Naive thymus-derived CD8-positive, alpha-beta T cell (primary cell): ENCODE measurements around the gene NUDT16L1. TPM values are rescaled to one million over a fixed set of nuclear protein-coding genes. Genes with fewer than 3 reads are reported as not detected.

ENCODE experiments used
- ATAC-seq, 2 donors: fragments of 150-1000 bp; cut with Tn5 transposase in 1 of 2; sonication (Bioruptor Pico), chemical (Tn5 transposase) in 1 of 2; 1 replicate in 1 of 2; 2 replicates in 1 of 2; pipeline ENCODE4 v1.10.0; 2021; ENCODE audit warnings: mild to moderate bottlenecking in 2 of 2, moderate library complexity in 2 of 2
- POLR2A ChIA-PET: fragments of 350-600 bp; sonication (Branson Sonifier 250); formaldehyde crosslinking; loops from one replicate; lab custom pipeline; 2021; ENCODE audit warnings: antibody characterized with exemption; lab: Charles Lee
- DNase-seq, 10 donors: peaks; one replicate each; pipeline versions ENCODE4 v3.0.0 to v3.0.0-alpha.2; 2020 to 2022
- H3K27ac Mint-ChIP-seq, 10 donors: one replicate each; pipeline ENCODE4 v1.8.0; 2020 to 2022; ENCODE audit warnings: mild to moderate bottlenecking in 10 of 10, mixed read lengths in 10 of 10, moderate library complexity in 4 of 10, inconsistent platforms in 1 of 10
- H3K27me3 Mint-ChIP-seq, 5 donors: one replicate each; pipeline ENCODE4 v1.8.0; 2021 to 2022; ENCODE audit warnings: mixed read lengths in 5 of 5
- H3K36me3 Mint-ChIP-seq, 3 donors: one replicate each; pipeline ENCODE4 v1.8.0; 2020 to 2022; ENCODE audit warnings: mixed read lengths in 3 of 3, mild to moderate bottlenecking in 2 of 3, inconsistent platforms in 1 of 3
- H3K4me1 Mint-ChIP-seq, 4 donors: one replicate each; pipeline ENCODE4 v1.8.0; 2021 to 2022; ENCODE audit warnings: mixed read lengths in 4 of 4
- H3K4me3 Mint-ChIP-seq, 10 donors: one replicate each; pipeline ENCODE4 v1.8.0; 2020 to 2022; ENCODE audit warnings: mild to moderate bottlenecking in 10 of 10, mixed read lengths in 10 of 10, moderate library complexity in 6 of 10, inconsistent platforms in 1 of 10
- H3K9me3 Mint-ChIP-seq, 9 donors: one replicate each; pipeline ENCODE4 v1.8.0; 2020 to 2022; ENCODE audit warnings: mixed read lengths in 9 of 9, mild to moderate bottlenecking in 3 of 9, inconsistent platforms in 1 of 9, moderate library complexity in 1 of 9
- polyA plus RNA-seq, 3 donors: library from polyadenylated mRNA; unstranded; fragments of 300-500 nt; fragmentation: Illumina TruSeq; gene quantifications; one replicate each; pipeline ENCODE4 v1.2.3, GENCODE V29; 2021
- total RNA-seq, 8 experiments: library from RNA in 2 of 8; stranded (reverse) in 2 of 8; gene quantifications; one replicate each; pipeline ENCODE4 v1.2.3 and lab custom pipeline; 2021 to 2026

Gene NUDT16L1
- total and polyA plus RNA-seq, 5 experiments from 2014 or later, result 56.7 to 131 (median 90.0) TPM

DNA sequence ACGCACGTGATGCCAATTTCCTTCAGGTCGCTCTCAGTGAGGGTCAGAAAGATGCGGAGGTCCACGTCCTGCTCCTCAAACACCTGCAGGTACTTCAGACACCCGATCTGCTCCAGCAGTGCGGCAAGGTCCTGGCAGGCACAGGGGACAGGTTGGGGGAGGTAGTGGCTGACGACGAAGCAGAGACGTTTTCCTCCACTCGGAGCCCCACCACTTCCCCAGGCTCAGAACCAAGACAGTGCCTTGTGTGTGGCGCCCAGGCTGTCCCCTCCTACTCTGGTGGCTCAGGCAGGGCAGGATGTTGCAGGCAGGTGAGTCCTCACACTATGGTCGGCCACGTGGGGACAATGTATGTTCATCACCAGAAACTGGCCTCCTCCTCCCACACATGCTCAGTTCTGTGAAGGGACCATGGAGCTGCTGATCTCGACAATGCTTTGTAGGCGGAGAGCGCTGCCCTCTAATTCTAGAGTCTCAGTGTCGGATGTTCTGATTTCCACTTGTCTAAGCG lies 5.7 kb downstream of the NUDT16L1 start:
- peak overlapping the region in 3 of 10 donors; percentile 49 to 62 (median 51) for H3K27ac Mint-ChIP-seq
- no peak overlapping the region for H3K4me3 Mint-ChIP-seq
- ATAC-seq, result no peak
- POLR2A ChIA-PET, result interaction anchor here (0.5 to 0.9 kb wide), 2 partner anchors 38 to 66 kb away, joined by 3 to 5 read pairs; no protein-coding TSS in a partner anchor
- DNase-seq, result no peak
- H3K27me3 Mint-ChIP-seq, result no peaks in the 10 kb centered on the region
- H3K9me3 Mint-ChIP-seq, result no peaks in the 10 kb centered on the region
- H3K36me3 Mint-ChIP-seq, result peaks cover 0 to 40% (median 0%) of the 10 kb centered on the region in 3 donors
- peaks cover 2 to 22% (median 8%) of the 10 kb centered on the region in 4 donors for H3K4me1 Mint-ChIP-seq

DNA sequence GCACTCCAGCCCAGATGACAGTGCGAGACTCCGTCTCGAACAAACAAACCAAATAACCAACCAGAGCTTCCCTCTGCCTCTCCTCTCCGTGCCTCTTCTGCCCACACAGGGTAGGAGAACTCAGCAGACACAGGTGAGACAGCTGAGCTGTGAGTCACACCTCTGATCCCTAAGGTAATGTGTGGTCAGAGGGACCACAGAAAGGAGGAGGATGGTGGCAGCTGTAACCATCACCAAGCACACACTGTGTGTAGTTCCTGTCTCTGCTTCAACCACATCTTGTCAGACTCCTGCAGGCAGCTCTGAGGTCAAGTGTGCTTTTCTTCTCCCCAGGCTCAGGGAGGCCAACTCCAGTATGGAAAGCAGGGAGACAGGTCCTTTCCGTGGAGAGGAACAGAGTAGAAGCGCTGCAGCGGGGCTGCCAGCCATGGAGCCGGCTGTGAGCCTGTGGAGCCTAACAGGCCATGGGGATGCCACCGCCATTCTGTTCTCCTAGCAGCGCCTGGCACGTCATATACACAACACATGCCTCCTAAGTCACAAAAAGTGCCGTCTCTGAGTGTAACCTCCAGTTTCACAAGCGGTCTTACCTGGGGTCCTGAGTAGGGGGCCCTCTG lies 7.1 kb downstream of the NUDT16L1 start:
- peaks cover 1 to 15% (median 1%) of the 10 kb centered on the region in 4 donors for H3K4me1 Mint-ChIP-seq
- H3K4me3 Mint-ChIP-seq, result no peak overlapping the region
- H3K36me3 Mint-ChIP-seq, result peaks cover 0 to 52% (median 3%) of the 10 kb centered on the region in 3 donors
- ATAC-seq (peak; percentile 77 to 86), DNase-seq (peak in 4 of 10 donors; percentile 23 to 63 (median 38))
- POLR2A ChIA-PET, result interaction anchor here (0.6 to 1.6 kb wide), 4 partner anchors 14 to 82 kb away, joined by 3 to 5 read pairs (median 3); no protein-coding TSS in a partner anchor
- H3K9me3 Mint-ChIP-seq, result no peaks in the 10 kb centered on the region
- no peaks in the 10 kb centered on the region for H3K27me3 Mint-ChIP-seq
- peak overlapping the region in 6 of 10 donors; percentile 43 to 77 (median 54) for H3K27ac Mint-ChIP-seq

DNA sequence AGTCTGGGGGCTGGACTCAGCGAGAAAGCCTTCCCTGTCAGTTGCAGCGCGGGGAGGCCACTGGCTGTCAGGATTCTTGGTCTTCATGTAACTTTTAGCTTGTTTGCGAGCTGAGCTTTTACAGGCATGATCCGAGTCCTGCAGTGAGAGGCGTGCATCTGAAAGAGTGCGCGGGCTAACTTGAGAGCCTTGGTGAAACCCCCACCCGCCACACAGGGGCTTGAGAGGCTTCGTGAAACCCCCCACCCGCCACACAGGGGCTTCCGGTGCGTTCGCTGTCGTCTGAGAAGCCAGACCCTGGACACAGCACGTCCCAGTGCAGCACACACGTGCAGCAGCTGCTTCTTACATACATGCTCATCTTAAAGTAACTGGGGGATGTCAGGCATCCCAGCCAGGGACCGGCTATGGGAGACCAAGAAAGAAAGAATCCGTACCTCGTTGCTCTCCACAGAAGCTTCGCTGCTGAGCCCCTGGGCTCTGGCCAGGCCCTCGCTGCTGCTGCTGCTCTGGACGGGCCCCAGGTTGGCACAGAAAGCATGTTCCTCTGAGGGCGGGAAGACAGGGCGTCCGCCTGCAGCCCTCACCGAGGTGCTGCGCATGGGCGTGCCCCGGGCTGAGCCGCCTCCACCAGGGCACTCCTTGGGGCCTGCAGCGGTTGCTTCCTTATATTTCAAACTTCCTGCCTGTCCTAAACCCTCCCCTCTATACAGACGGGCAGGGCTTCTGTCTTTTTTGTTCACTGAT lies 7.8 kb downstream of the NUDT16L1 start:
- DNase-seq, result no peak
- no peaks in the 10 kb centered on the region for H3K27me3 Mint-ChIP-seq
- ATAC-seq, result no peak
- peaks cover 0 to 14% (median under 1%) of the 10 kb centered on the region in 4 donors for H3K4me1 Mint-ChIP-seq
- H3K36me3 Mint-ChIP-seq, result peaks cover 0 to 49% (median 3%) of the 10 kb centered on the region in 3 donors
- no peaks in the 10 kb centered on the region for H3K9me3 Mint-ChIP-seq
- peak overlapping the region in 1 of 10 donors; percentile 47 for H3K4me3 Mint-ChIP-seq
- peak overlapping the region in 5 of 10 donors; percentile 13 to 77 (median 53) for H3K27ac Mint-ChIP-seq
- POLR2A ChIA-PET, result interaction anchor here (0.7 to 2.7 kb wide), 3 partner anchors 8 to 47 kb away, joined by 3 to 8 read pairs (median 3); partner anchors contain the start of gene NUDT16L1

DNA sequence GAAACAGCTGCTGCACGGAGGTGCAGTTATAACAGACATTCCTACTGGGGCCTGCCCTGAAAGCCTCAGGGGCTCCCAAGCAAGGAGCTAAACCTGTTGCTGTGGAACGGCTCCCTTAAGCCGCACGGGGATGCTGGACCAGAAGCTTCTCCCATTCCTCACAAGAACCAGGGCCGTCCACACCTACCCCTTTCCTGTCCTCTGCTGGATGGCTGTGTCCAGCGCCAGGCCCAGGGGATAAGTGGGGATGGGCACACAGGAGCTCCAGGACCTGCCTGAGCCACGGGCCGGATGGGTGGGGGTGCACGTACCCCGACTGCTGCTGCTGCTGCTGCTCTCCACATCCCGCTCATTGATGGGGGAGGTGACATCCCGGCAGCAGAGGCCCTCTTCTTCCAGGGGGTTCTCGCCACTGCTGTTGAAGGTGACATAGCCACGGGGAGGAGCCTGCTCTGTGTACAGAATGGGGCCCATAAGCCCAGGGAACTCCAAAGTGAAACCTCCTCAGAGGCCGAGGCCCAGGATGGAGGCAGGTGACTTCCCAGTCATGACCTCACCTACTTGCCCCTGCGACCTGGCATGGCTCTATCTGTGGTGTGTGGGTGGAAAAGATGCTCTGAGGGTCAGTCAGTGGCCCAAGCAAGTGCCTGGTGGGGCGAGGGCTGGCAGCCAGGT lies 8.6 kb downstream of the NUDT16L1 start:
- ATAC-seq (no peak), DNase-seq (no peak)
- Mint-ChIP-seq H3K9me3 (no peaks in the 10 kb centered on the region), H3K27me3 (no peaks in the 10 kb centered on the region), H3K4me3 (peak overlapping the region in 1 of 10 donors; percentile 47), H3K4me1 (peaks cover 0 to 16% (median 2%) of the 10 kb centered on the region in 4 donors), H3K36me3 (peaks cover 0 to 51% (median 7%) of the 10 kb centered on the region in 3 donors), H3K27ac (peak overlapping the region in 1 of 10 donors; percentile 25)
- POLR2A ChIA-PET, result interaction anchor here (1.3 to 2.7 kb wide), 2 partner anchors 8 to 15 kb away, joined by 5 to 8 read pairs; partner anchors contain the start of gene NUDT16L1

DNA sequence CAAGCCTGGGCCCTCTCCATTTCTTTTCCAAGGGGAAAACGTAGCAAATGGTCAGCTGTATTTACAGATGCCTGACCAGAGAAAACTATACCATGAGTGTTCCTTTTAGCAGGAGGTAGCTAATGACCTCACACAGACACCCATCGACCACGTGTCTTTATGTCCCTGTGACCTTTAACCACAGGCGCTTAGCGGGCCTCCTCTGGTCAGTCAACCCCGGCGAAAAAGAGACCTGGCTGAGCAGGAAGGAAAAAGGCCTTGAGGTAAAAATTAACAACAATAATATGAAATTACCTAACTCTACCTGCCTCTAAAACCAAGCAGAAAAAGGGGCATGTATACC lies 9.1 kb downstream of the NUDT16L1 start:
- ATAC-seq, result no peak
- H3K4me1 Mint-ChIP-seq, result peaks cover 0 to 17% (median 3%) of the 10 kb centered on the region in 4 donors
- no peak overlapping the region for H3K27ac Mint-ChIP-seq

DNA sequence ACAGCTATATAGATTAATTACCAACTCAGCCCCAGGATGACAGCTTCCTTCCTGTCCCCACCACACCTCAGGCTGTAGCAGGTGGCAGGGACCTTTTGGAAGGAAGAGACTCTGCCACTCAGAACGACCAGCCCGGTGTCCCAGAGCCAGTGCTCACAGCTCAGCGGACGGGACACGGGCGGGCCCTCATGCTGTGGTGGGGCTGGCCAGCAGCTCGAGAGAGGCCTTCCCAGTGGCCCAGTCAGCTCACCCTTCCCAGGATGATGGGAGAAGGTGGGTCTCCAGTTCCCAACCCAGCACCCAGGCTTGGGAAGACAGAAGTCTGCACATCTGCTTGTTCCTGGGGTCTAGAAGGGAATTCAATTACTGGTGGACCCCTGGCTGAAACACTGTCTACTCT lies 10.5 kb downstream of the NUDT16L1 start:
- Mint-ChIP-seq H3K9me3 (no peaks in the 10 kb centered on the region), H3K4me1 (peaks cover 0 to 17% (median 3%) of the 10 kb centered on the region in 4 donors), H3K4me3 (no peak overlapping the region), H3K27ac (peak overlapping the region in 1 of 10 donors; percentile 52), H3K27me3 (no peaks in the 10 kb centered on the region), H3K36me3 (peaks cover 0 to 62% (median 18%) of the 10 kb centered on the region in 3 donors)
- POLR2A ChIA-PET, result interaction anchor here (1.4 to 2.7 kb wide), 2 partner anchors 10 to 12 kb away, joined by 4 to 8 read pairs; partner anchors contain the start of gene NUDT16L1
- DNase-seq, result no peak
- ATAC-seq, result no peak

More for the DNA sequence above, 9.1 kb downstream of the NUDT16L1 start:
- Mint-ChIP-seq H3K9me3 (no peaks in the 10 kb centered on the region), H3K4me3 (no peak overlapping the region), H3K36me3 (peaks cover 0 to 55% (median 10%) of the 10 kb centered on the region in 3 donors), H3K27me3 (no peaks in the 10 kb centered on the region)
- no peak for DNase-seq
- POLR2A ChIA-PET, result interaction anchor here (1.3 to 2.7 kb wide), 2 partner anchors 9 to 15 kb away, joined by 5 to 8 read pairs; partner anchors contain the start of gene NUDT16L1

DNA sequence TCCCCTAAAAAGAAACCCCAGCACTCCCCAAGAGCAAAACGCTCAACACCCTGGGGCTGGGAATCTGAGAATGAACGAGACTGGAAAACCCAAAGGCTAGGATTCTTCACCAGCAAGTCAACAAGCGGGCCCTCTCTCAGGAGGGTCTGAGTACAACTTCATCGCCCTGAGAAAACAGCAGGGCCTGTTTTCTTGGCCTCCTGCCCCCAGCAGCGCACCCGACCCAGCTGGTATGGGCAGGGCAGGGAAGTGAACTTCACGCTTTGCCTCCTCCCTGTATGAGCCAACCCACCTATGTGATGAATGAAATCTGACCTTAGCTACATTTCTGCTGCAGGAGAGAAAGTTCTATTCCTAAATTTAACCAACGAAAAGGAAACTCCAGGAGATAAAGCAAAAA lies 11.1 kb downstream of the NUDT16L1 start:
- Mint-ChIP-seq H3K36me3 (peaks cover 0 to 58% (median 19%) of the 10 kb centered on the region in 3 donors), H3K27ac (peak overlapping the region in 2 of 10 donors; percentile 8 to 25), H3K27me3 (no peaks in the 10 kb centered on the region), H3K4me1 (peaks cover 0 to 14% (median 3%) of the 10 kb centered on the region in 4 donors), H3K4me3 (no peak overlapping the region), H3K9me3 (no peaks in the 10 kb centered on the region)
- ATAC-seq (no peak), DNase-seq (no peak)
- POLR2A ChIA-PET, result interaction anchor here (1.1 to 1.5 kb wide), 3 partner anchors 9 to 12 kb away, joined by 3 to 7 read pairs (median 4); partner anchors contain the start of gene NUDT16L1

DNA sequence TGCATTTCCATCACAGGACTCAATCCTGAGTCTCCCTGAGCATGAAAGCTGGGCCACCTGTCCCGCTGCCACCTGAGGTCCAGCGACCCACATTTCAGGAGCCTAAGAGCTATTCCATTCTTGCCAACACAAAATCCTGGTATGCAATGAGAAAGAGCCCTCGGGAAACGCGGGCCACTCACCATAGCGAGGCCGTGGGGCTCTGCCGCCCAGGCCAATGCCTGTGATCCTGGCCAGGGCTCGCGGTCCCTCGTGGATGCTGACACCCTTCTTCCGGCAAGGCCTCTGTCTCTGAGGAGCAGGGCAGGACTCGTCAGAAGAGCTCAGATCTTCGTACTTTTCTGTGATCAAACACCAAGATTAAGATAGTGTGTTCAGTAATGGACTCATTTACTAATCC lies 11.6 kb downstream of the NUDT16L1 start:
- no peak overlapping the region for H3K4me3 Mint-ChIP-seq
- peaks cover 0 to 58% (median 23%) of the 10 kb centered on the region in 3 donors for H3K36me3 Mint-ChIP-seq
- ATAC-seq (no peak), DNase-seq (no peak)
- H3K9me3 Mint-ChIP-seq, result no peaks in the 10 kb centered on the region
- H3K27ac Mint-ChIP-seq, result peak overlapping the region in 2 of 10 donors; percentile 8 to 48
- H3K27me3 Mint-ChIP-seq, result no peaks in the 10 kb centered on the region
- peaks cover 0 to 11% (median 3%) of the 10 kb centered on the region in 4 donors for H3K4me1 Mint-ChIP-seq
- POLR2A ChIA-PET, result interaction anchor here (1.1 to 1.5 kb wide), 3 partner anchors 9 to 11 kb away, joined by 3 to 7 read pairs (median 4); partner anchors contain the start of gene NUDT16L1

DNA sequence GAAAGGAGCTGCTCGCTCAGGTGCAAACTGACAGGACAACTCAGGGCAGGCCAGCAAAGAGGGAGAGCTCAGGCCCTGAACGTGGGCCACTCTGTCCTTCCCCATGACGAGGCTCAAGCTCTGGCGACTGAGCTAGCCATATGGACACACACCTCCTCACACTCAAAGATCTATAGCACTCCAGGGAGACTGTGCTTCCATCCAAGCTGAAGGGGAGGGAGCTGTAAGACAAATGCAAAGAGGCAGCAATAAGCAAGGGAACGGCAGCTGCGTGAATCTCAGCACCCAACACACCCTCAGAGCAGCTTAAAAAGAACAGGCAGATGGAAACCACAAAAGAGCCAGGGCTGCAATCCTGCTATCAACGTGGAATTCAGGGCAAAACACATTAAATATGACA lies 13.5 kb downstream of the NUDT16L1 start:
- peaks cover 0 to 4% (median 1%) of the 10 kb centered on the region in 4 donors for H3K4me1 Mint-ChIP-seq
- H3K27me3 Mint-ChIP-seq, result no peaks in the 10 kb centered on the region
- H3K4me3 Mint-ChIP-seq, result no peak overlapping the region
- H3K9me3 Mint-ChIP-seq, result no peaks in the 10 kb centered on the region
- ATAC-seq, result no peak
- POLR2A ChIA-PET, result interaction anchor here (0.9 to 1.4 kb wide), 3 partner anchors 9 to 28 kb away, joined by 3 read pairs; partner anchors contain the start of genes ANKS3, DNAAF8 and NUDT16L1
- DNase-seq, result no peak
- peaks cover 0 to 67% (median 31%) of the 10 kb centered on the region in 3 donors for H3K36me3 Mint-ChIP-seq
- H3K27ac Mint-ChIP-seq, result no peak overlapping the region

DNA sequence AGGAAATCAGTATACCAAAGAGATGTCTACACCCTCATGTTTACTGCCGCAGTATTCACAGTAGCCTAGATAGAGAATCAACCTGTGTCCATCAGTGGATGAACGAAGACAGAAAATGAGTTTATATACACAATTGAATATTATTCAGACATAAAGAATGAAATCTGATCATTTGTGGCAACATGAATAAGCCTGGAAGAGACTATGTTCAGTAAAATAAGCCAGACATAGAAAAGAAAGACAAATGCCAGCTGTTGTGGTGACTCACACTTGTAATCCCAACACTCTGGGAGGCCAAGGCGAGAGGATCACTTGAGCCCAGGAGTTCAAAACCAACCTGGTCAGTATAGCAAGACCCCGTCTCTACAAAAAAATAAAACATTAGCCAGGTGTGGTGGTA lies 16.1 kb downstream of the NUDT16L1 start:
- POLR2A ChIA-PET, result interaction anchor here (1.4 kb wide), 1 partner anchor 16 kb away, joined by 6 read pairs; the partner anchor contains the start of gene NUDT16L1
- peaks cover 0 to 78% (median 35%) of the 10 kb centered on the region in 3 donors for H3K36me3 Mint-ChIP-seq

DNA sequence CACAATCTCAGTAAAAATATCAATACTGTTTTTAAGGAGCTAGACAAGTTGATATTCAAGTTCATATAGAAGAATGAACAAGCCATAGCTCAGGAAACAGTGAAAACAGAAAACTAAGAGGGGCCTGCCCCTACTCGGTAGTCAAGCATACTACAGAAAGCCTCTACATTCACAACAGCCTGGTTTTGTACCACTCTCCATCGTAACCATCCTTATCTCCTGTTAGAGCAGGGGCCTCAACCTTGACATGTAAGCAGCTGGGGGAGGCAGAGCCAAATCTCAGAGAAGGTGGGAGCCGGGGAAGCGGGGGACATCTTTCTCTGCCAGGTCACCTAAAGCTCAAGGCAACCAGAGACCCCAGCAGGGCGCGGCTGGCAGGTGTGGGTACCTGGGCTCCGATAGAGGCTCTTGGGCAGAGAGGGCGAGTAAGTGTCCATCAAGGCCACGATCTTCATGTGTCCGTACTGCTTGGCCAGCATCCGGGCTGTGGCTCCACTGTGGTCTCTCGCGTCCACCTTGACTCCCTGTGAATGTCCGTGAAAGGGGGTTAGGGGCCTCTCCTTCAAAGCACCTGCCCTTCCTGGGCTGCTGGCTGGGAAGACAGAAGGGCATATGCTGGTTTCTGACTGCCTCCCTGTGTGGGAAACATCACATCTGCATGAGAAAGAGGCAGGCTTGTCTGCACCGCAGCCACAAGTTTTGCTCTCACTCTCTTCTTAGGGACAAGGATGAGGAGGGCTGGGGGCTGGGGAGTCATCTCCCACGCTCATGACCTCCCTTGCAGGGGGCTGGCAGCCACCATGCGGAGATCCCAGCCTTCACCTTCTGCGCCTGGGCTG lies 20.5 kb downstream of the NUDT16L1 start:
- H3K27ac Mint-ChIP-seq, result peak overlapping the region in 2 of 10 donors; percentile 28 to 62
- no peaks in the 10 kb centered on the region for H3K9me3 Mint-ChIP-seq
- peaks cover 0 to 1% (median 0%) of the 10 kb centered on the region in 4 donors for H3K4me1 Mint-ChIP-seq
- H3K27me3 Mint-ChIP-seq, result no peaks in the 10 kb centered on the region
- H3K36me3 Mint-ChIP-seq, result peaks cover 0 to 60% (median 19%) of the 10 kb centered on the region in 3 donors
- no peak overlapping the region for H3K4me3 Mint-ChIP-seq
- ATAC-seq (no peak), DNase-seq (no peak)
- POLR2A ChIA-PET, result interaction anchor here (0.8 kb wide), 1 partner anchor 14 kb away, joined by 5 read pairs; no protein-coding TSS in a partner anchor

More for the DNA sequence above, 16.1 kb downstream of the NUDT16L1 start:
- peaks cover 0 to 5% (median 1%) of the 10 kb centered on the region in 4 donors for H3K4me1 Mint-ChIP-seq
- no peak overlapping the region for H3K27ac Mint-ChIP-seq
- no peak overlapping the region for H3K4me3 Mint-ChIP-seq
- H3K9me3 Mint-ChIP-seq, result no peaks in the 10 kb centered on the region
- no peak for DNase-seq
- no peak for ATAC-seq
- H3K27me3 Mint-ChIP-seq, result no peaks in the 10 kb centered on the region
